ENCODE results near the gene TBL1XR1. TPM values are rescaled to one million over a fixed set of nuclear protein-coding genes. Genes with fewer than 3 reads are reported as not detected.

Gene TBL1XR1
- total RNA-seq, 1 donor from 2014 or later: 141 TPM

DNA sequence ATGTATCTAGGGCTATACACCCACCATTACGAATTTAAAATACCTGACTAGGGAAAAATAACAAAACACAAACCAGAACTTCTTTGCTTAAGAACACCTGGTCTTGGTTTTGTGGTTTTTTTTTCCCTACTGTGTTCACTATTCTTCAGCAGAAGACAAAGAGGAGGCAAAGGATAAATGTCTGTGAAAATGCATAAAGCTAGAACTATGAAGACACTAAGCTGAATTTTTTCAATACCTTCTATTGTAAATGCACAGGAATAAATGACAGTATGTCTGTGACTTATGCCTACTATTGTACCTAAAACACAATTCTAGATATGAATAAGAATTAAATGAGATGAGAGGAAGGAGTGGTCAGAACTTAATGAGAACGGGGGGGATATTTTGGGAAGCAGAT is 86.9 kb downstream of the TBL1XR1 start:
- DNase-seq (ENCODE audit: low read depth in 2 of 2): no peak

DNA sequence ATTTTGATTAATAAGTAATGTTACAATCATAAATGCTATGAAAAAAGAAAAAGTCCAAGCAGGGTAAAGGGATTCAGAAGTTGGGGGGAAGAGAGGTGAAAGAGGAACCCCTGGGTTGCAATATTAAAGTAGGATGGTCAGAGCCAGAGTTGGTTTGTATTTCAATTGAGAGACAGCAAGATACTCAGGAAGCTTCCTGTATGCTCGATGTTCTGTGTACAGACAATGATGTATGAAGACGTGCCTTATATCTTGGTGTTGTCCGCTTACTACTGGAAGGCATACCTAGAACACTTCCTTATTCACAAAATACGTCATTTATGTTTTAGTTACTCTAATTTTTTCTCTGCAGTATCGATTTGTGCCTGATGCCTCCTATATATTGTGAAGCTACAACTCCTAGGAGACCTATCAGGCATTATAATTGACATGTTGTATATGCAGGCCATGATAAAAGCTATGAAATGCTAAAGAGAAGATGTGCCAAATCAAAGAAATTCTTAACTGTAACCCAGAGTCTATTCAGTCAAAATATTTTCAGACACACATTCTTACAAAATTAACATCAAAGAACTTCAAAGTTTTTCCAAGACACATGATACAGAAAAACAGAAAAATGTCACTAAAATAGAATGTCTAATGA is 87.5 kb downstream of the TBL1XR1 start:
- no peak for DNase-seq (ENCODE audit: low read depth in 2 of 2)

DNA sequence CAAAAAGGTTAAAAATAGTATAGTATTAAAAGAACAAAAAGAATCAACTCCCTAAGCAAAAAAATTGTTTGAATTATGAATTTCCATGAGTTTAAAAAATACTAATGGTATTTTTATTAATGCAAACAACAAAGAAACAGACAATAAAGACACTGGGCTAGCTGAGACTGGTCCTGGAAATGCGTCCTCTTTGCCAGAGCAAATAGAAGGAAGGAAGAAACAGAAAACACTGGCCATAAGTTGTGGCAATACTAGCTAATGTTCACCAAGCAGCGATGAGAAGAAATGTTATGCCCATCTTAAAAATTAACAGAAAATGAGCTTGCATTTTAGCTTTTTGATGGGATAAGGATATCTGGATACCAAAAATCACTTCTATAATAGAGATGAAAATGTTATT is 88.6 kb downstream of the TBL1XR1 start:
- DNase-seq (ENCODE audit: low read depth in 2 of 2): peak in 1 of 2 donors; percentile 23

DNA sequence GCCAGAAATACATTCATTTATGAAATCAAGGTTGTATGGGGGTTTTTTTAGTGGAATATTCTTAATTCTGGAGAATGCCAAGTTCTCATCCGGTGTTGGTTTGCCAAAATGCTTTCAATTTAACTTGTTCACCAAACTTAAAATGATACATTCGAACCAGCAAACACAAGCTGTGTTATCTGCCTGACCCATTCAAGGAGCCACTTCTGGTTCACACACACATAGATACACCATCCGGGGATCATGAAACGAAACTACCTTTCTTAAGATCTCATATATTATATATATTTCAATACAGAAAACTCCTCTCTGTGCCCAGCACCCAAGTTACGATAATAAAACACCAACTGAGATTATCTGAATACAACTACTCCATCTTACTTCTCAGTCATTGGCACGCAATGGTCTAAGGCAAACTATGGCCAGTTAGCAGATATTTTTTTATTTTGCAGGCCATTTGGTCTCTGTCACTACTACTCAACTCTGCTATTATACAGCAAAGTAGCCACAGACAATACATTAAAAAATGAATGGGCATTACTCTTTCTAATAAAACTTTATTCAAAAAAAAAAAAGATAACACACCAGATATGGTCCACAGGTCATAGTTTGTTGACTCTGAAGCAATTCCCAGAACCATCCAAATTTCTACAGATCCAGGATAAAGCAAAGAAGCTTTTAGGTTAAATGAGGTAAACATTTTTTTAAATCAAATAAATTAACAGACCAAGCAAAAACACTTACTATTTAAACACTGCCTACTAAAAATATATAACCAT is 89.6 kb downstream of the TBL1XR1 start:
- no peak for DNase-seq (ENCODE audit: low read depth in 2 of 2)

DNA sequence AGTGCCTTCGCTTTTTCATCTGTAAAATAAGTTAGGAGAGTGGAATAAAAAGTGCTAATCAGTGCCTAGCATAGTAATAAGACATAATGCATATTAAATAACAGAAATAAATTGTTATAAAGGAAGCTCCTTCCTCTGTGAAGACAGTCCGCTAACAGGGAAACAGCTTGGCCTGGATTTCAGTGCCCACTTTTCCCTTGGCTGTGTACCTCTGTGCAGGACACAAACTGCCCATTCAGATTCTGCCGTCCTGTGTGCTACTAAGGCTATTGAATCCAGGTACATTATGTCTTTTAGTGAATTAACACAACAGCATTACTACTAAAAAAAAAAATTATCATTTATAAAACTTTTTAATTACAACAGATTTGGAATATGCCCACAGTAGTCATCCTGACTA is 90.7 kb downstream of the TBL1XR1 start:
- DNase-seq (ENCODE audit: low read depth in 2 of 2): no peak

DNA sequence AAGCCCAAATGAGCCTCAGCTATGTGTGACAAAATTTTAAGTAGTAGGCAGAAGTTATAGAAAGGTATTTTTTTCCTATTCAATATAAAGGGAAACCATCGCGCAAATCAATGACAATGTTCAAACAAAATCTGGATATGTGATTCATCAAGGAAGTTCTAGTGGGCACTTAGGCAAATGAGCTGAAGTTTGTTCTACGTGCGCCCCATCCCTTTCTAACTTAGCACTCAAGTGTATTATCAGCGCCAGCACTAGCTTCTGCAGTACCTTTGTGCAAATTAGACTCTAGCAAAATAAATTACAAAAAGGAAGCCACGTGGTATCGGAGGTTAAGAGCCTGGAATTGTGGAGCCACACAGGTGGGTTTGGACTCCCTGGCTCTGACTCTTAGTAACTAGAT is 91.1 kb downstream of the TBL1XR1 start:
- peak in 1 of 2 donors; percentile 12 for DNase-seq (ENCODE audit: low read depth in 2 of 2)

DNA sequence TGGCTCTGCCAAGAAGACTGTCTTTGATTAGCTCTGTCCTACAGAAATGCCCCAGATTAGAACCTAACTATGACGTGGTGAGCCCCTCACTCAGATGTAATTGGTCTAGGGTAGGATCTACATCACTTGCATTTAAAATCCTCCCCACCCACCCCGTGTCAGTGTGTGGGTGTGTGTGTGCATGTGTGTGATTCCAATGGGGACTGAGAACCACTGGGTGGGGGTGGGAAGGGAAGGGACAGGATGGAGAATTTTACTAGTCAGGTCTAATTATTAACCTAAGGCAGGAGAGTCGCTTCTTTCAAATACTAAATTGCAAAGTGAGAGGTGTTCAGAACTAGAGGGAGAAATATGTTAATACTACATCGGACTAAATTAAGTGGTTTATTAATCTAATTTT is 91.7 kb downstream of the TBL1XR1 start:
- no peak for DNase-seq (ENCODE audit: low read depth in 2 of 2)

DNA sequence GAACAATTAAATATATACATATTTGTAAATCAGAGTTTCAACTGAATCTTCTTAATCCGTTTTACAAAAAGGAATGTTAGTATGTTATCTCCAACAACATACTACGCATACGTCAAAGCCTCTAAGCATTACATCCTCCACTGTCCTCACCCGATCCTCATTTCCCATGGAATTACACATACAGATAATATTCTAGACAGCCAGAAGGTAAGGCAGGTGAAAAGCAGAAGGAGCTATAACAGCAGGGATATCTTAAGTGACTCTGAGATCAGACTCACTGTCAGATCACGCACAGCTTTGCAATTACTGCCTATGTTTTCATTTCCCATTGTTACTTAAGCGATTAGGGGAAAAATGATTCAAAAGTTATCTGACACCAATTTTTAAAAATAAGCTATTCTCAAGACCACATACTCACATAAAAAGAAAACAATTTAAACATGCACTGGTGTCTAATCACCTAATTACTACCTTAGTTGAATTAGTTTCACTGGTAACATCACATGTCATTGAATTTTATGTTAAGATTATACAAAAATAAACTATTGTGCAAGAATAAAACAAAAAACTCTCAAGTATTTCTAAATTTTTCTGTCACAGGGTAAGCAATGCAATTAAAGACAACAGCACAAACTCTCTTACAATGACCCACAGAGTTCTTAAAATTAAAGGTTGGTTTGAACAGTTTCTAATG is 92.8 kb downstream of the TBL1XR1 start:
- DNase-seq (ENCODE audit: low read depth in 2 of 2): no peak

DNA sequence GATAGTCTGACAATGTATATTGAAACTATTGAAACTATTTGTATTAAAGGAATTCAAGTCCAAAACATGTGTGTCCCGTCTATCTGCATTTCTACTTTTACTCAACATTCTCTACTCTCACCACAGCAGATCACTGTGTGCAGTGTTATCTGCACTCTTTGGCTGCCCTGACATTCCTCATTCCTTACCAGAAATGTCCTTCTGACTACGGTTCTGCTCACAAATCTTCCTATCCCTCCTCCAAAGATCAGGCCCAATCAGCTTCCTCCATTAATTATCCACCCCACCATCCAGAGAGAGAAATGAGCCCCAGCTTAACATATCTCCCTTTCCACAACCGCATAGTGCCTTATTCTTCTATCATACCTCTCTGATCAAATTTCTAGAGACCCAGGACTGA is 94.7 kb downstream of the TBL1XR1 start:
- DNase-seq (ENCODE audit: low read depth in 2 of 2): no peak

DNA sequence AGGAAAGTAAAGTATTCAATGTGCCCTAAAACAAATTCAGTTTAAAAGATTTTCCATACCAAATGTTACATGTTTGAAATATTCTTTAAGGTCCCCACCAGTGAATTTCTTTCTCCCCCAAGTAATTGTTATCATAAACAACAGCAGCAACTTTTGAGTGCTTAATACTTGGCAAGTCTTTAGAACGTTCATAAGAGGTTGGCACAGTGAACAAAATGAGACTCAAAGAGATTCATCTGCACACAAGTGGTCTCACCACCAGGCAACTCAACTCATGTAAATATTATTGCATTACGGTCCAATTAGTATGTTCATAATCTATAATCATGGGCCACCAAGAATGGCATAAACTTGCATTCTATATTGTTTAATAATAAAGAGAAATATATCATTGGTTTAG is 98.7 kb downstream of the TBL1XR1 start:
- no peak for DNase-seq (ENCODE audit: low read depth in 2 of 2)

DNA sequence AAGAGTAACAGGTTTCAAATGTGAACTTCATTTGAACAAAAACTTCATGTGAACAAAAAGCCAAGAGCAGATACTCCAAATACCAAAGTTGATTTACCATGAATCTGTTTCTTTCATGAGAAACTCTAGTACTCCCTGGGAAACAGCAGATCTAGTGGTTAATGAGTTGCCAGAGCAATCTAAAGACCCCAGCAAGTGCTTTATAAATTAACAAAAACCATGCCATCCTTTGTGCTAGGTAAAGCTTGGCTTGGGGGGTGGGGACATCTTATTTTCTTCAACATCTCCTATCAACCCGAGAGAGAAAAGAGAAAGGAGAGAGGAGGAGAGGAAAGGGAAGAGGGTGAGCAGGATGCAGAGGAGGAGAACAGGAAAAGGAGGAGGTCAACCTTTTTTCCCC is 100.7 kb downstream of the TBL1XR1 start:
- DNase-seq (ENCODE audit: low read depth in 2 of 2): no peak

DNA sequence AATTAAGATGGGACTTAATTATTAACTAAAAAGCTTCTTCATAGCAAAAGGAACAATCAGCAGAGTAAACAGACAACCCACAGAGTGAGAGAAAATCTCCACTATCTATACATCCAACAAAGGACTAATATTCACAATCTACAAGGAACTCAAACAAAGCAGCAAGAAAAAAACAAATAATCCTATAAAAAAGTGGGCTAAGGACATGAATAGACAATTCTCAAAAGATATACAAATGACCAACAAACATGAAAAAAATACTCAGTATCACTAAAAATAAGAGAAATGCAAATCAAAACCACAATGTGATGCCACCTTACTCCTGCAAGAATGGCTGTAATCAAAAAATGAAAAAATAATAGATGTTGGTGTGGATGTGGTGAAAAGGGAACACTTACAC is 103.3 kb downstream of the TBL1XR1 start:
- no peak for DNase-seq (ENCODE audit: low read depth in 2 of 2)

DNA sequence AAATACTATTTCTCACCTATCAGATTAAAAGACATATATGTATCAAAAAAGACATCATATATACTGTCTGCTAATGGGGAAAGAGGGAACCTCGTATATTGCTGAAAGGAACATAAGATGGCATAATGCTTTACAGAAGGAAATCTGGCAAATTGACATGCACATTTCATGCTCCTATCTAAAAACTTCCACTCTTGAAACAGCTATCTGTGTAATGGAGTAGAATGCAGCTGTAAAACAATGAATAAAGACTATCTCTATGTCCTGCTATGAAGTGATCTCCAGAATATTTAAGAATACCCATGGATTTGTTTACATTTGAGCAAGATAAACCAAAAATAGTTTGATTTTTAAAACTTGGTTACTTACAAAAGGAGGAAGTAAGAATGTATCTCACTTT is 107.4 kb downstream of the TBL1XR1 start:
- no peak for DNase-seq (ENCODE audit: low read depth in 2 of 2)

DNA sequence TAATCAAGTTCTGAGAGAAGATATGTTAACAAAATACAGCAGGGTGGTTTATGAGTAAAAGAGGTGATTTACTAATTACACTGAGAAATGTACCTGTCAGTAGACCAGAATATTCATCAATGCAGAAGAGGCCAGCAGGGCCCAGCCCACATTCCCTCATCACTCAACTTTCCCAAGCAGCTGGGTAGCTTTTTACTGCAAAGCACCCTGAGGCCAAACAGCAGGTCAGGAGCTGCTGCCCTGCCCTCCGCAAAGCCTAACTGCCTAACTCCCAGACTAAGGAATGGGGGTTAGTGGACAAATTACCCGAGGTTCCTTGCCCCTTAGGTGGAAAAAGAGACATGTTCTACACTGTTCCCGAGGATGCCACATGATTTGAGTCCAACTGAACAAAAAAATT is 108.2 kb downstream of the TBL1XR1 start:
- DNase-seq (ENCODE audit: low read depth in 2 of 2): no peak

DNA sequence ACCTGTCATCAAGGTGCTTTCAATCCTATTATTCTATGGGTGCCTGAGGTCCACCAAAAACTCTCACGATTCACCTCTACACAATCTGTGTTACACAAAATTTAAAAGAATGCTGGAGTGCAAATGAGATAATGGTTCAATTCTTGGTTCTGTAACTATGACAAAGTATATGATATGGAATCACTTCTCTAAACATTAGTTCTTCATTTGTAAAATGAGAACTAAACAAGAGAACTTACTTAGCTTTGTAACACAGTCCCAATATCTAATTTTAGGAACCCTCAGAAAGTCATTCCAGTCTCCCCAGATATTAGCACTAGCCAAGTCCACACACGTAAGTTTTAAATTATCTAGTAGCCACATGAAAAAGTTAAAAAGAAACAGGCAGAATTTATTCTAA is 111.5 kb downstream of the TBL1XR1 start:
- DNase-seq (ENCODE audit: low read depth in 2 of 2): no peak

DNA sequence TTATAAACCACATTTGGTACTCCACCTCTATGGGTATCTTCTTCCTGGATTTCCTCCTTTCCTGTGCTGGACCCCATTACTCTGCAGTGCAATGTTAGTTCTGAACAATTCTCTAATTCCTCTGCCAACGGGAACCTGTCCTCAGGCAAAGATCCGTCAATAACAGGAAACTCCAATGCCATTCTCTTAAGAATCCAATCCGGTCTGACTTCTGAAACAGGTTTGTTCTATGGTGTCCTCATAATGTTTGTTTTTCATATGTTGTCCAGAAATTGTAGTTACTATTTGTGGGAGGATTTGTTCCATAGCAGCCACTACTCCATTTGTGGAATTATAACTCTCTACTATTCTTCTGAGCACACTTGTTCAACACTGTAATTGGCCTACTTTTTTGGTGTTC is 112.7 kb downstream of the TBL1XR1 start:
- DNase-seq (ENCODE audit: low read depth in 2 of 2): peak; percentile 22 to 63

DNA sequence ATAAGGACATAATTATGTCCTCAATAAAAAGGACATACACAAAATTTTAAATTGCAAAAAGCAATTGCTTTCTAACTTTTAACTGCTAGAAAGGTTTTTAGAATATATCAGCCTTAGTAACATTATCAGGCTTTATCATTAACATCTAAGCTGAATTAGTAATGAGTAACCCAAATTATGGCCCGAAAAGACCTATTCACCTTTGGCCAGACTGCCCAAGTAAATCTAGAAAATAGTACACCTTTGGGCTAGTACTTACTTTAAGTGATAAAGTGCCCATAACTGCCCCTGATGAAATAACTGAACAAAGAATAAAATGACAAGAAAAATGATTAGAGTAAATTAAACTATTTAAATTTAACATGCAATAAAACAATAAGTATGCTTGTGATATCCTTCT is 117.2 kb downstream of the TBL1XR1 start:
- DNase-seq (ENCODE audit: low read depth in 2 of 2): no peak

DNA sequence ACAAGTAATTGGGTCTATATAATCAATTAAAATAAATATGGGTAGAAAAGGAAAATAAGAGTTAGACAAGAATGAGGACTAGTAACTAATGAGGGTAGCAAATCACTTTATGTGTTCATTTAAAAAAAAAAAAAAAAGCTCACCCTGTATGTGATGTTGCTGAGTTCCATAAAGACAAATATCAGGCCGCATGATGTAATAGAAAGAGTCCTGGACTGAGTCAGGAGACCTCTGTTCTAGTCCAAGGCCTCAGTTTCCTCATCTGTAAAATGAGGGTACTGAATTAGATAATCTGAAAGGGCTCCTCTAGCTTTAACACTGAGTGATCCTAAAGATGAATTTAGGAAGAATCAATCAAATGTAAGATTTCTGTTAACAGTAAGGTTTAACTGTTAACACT is 117.6 kb downstream of the TBL1XR1 start:
- no peak for DNase-seq (ENCODE audit: low read depth in 2 of 2)

DNA sequence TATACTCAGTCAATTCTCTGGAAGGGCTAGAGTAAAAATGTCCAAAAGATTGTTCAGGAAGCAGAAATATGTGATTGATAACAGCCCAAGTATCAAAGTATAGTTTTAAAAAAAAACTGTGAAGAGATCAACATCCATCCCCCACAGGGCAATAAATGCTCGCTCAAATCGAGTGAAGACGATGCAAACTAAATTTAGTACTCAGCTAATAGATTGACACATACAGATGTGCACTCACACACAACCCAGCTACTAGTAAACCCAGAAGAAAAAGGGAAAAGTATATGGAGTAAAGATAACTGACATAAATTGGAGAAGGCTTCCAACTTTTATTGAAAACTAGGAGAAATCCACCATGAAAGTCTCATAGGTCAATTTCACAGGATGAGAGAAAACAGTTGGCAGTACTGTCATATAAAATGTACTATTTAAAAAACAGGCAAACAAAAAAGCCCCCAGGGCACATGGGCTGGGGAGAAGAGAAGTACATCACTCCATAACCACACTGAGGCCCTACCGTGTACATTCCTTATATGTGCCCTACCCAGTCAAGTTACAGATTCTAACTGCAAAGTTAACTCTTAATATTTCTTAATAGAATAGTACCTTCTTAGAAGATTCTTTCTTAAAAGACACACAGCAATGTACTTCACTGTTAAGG is 125.7 kb downstream of the TBL1XR1 start:
- no peak for DNase-seq (ENCODE audit: low read depth in 2 of 2)

DNA sequence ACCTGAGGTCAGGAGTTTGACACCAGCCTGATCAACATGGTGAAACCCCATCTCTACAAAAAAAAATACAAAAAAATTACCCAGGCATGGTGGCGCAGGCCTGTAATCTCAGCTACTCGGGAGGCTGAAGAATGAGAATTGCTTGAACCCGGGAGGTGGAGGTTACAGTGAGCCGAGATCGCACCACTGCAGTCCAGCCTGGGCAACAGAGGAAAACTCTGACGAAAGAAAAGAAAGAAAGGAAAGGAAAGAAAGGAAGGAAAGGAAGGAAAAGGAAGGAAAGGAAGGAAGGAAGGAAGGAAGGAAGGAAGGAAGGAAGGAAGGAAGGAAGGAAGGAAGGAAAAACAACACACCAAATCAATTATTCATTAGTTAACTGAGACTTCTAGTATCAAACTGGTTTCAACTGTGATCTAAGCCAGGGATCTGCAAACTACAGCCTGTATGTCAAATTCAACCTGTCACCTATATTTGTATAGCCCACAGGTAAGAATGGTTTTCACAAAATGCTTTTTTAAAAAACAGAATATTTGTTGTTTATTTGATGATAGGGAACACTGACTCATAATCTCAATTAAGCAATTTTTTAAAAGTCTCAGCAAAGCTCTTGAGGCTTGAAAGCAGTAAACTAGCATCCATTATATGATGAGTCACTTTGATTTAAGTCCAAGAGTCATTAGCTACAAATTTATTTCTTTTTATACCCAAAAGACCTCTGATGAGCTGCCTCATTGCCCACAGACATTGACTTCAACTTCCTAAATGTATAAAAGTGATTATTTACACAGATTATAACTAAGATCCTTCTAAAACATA is 127.6 kb downstream of the TBL1XR1 start:
- DNase-seq (ENCODE audit: low read depth in 2 of 2): no peak

DNA sequence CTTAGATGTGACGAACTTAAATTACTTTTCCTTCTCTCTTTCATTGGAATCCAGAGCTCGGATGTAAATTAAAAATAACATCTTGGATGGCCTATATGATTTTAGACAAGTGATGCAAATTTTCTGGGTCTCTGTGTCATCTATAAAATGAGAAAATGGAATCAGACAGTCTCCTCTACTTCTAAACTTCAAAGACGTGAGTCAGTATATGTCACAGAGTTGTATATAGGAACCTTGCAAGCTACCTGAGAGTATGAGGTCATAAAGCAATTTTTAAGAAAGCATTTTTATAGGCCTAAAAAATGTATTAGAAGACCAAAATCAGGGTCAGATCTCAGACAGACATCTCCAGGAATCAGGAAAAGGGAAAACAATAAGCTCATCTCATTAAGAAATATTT is 128.3 kb downstream of the TBL1XR1 start:
- no peak for DNase-seq (ENCODE audit: low read depth in 2 of 2)

All from dermis microvascular lymphatic vessel endothelial cell (primary cell).